Prostate gland (tissue), 2 donors: ENCODE measurements around the gene BTBD1.

ENCODE experiments used
- POLR2A ChIP-seq: fragments of 450-650 bp; IDR thresholded peaks from one replicate; pipeline ENCODE4 v1.6.1; 2016; ENCODE audit warnings: antibody characterized with exemption, mild to moderate bottlenecking
- TF ChIP-seq, protein P1 (sequence below), 4 experiments: fragments of 200-600 bp in 2 of 4; fragments of 450-650 bp in 2 of 4; sonication (generic) in 2 of 4; IDR thresholded peaks; 1 replicate in 3 of 4; 2 replicates in 1 of 4; pipeline ENCODE4 v1.5.1; 2016 to 2019; ENCODE audit warnings: antibody characterized with exemption in 4 of 4, mild to moderate bottlenecking in 2 of 4, moderate library complexity in 2 of 4

DNA sequence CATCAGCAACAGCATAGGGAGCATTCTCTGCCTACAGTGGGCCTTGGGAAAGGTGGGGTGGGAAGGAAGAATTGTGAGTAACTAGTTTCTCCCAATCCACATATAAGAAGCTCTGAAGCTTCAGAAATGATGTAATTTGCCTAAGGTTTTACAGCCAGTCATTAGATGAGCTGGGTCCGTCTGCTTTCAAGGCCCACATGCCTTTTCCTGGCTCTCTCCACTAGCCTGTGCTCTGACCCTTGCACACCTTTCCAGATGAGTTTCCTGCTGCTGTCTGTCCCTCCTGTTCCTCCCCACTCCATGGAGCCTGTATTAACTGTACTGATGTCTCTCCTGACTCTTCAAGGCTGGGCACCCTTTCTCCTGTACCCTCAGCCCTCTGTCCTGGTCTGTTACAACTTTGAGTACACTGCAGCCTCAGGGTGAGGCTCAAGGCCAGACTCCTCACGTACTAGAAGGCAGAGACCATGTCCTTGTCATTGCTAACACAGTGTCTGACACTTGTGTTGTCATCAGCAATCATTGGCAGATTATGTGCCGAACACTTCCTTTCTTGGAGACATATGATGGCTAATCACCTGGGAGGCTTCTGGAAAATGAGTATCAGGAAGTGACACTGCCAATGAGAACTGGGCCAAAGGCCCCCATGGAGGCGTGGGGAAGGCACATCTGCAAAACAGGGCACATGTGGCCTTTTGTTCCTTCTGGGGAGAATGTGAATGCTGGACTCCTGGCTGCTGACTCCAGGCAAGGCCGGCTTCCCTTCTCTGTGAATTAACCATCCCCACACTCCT, 47.0 kb upstream of the BTBD1 start:
- TF ChIP-seq, protein P1, sequence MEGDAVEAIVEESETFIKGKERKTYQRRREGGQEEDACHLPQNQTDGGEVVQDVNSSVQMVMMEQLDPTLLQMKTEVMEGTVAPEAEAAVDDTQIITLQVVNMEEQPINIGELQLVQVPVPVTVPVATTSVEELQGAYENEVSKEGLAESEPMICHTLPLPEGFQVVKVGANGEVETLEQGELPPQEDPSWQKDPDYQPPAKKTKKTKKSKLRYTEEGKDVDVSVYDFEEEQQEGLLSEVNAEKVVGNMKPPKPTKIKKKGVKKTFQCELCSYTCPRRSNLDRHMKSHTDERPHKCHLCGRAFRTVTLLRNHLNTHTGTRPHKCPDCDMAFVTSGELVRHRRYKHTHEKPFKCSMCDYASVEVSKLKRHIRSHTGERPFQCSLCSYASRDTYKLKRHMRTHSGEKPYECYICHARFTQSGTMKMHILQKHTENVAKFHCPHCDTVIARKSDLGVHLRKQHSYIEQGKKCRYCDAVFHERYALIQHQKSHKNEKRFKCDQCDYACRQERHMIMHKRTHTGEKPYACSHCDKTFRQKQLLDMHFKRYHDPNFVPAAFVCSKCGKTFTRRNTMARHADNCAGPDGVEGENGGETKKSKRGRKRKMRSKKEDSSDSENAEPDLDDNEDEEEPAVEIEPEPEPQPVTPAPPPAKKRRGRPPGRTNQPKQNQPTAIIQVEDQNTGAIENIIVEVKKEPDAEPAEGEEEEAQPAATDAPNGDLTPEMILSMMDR (IDR thresholded peaks at IDR 0.05): no peak
- no peak for TF ChIP-seq POLR2A
